Caco-2 (cell line): ENCODE measurements around the gene BMPR1B. TPM values are rescaled to one million over a fixed set of nuclear protein-coding genes. Genes with fewer than 3 reads are reported as not detected.

Experiments
- BruUV-seq: library from RNA; stranded (reverse); fragments of 400-500 nt; replicated peaks from 2 replicates; lab custom pipeline; 2021; lab: Mats Ljungman, UMichigan
- CTCF ChIA-PET: fragments of 300-600 bp; sonication (Branson Sonifier 250); formaldehyde crosslinking; loops from one replicate; lab custom pipeline; 2022; ENCODE audit warnings: antibody characterized with exemption; lab: Charles Lee
- POLR2A ChIA-PET: fragments of 300-600 bp; sonication (Branson Sonifier 250); formaldehyde crosslinking; loops from one replicate; lab custom pipeline; 2022; ENCODE audit warnings: antibody characterized with exemption; lab: Charles Lee
- DNase-seq, 2 experiments: peaks; one replicate each; pipeline versions ENCODE4 v3.0.0 to v3.0.0-alpha.2; 2020 to 2022
- H3K27me3 ChIP-seq: replicated peaks from 2 replicates; pipeline ENCODE4 v1.6.0; 2011; ENCODE audit warnings: low read length; ENCODE audit not compliant: control insufficient read depth, insufficient read depth
- H3K36me3 ChIP-seq: 2 replicates; pipeline ENCODE4 v1.5.1; 2011; ENCODE audit warnings: low read length; ENCODE audit not compliant: control insufficient read depth, insufficient read depth
- H3K4me1 ChIP-seq: fragments of 250-450 bp; sonication (Bioruptor Pico); 2 replicates; pipeline ENCODE4 v1.5.1; 2020; ENCODE audit warnings: mild to moderate bottlenecking
- H3K4me3 ChIP-seq: 2 replicates; pipeline ENCODE4 v1.5.1; 2011; ENCODE audit warnings: low read depth, mild to moderate bottlenecking, control low read depth, low read length
- H3K9me3 ChIP-seq: fragments of 250-450 bp; sonication (Bioruptor Pico); 2 replicates; pipeline ENCODE4 v1.5.1; 2020; ENCODE audit warnings: mild to moderate bottlenecking, moderate library complexity
- H3K27ac Mint-ChIP-seq: one replicate; pipeline ENCODE4 v1.8.0; 2022; ENCODE audit warnings: mixed read lengths; ENCODE audit not compliant: unreplicated experiment
- H3K27me3 Mint-ChIP-seq: one replicate; pipeline ENCODE4 v1.8.0; 2022; ENCODE audit warnings: mixed read lengths; ENCODE audit not compliant: insufficient read depth, unreplicated experiment
- H3K36me3 Mint-ChIP-seq: one replicate; pipeline ENCODE4 v1.8.0; 2022; ENCODE audit warnings: mild to moderate bottlenecking, mixed read lengths; ENCODE audit not compliant: insufficient read depth, unreplicated experiment
- H3K4me1 Mint-ChIP-seq: one replicate; pipeline ENCODE4 v1.8.0; 2022; ENCODE audit warnings: low read depth, mixed read lengths; ENCODE audit not compliant: unreplicated experiment
- H3K4me3 Mint-ChIP-seq: one replicate; pipeline ENCODE4 v1.8.0; 2022; ENCODE audit warnings: mild to moderate bottlenecking, moderate library complexity, mixed read lengths; ENCODE audit not compliant: unreplicated experiment
- H3K9me3 Mint-ChIP-seq: one replicate; pipeline ENCODE4 v1.8.0; 2022; ENCODE audit warnings: mixed read lengths; ENCODE audit not compliant: unreplicated experiment
- intact Hi-C: fragments of 100-400 bp; cut with micrococcal nuclease; formaldehyde crosslinking; loops from one replicate; pipeline ENCODE4 v1.10.0; 2022; ENCODE audit not compliant: unreplicated experiment
- total RNA-seq: library from RNA; stranded (reverse); gene quantifications from 2 replicates; pipeline ENCODE4 v1.2.3, GENCODE V29; 2022
- TF ChIP-seq, protein P1 (sequence below), 2 experiments: fragments of 200-600 bp in 1 of 2; IDR thresholded peaks; 1 replicate in 1 of 2; 2 replicates in 1 of 2; pipeline versions ENCODE4 v1.5.1 to v1.8.0; 2011 to 2022; ENCODE audit warnings: antibody characterized with exemption in 1 of 2, control low read depth in 1 of 2, inconsistent platforms in 1 of 2, low read depth in 1 of 2, low read length in 1 of 2, mild to moderate bottlenecking in 1 of 2, moderate library complexity in 1 of 2; ENCODE audit not compliant: insufficient read depth in 1 of 2, severe bottlenecking in 1 of 2, unreplicated experiment in 1 of 2

The BMPR1B gene
- total RNA-seq, 1 experiment from 2014 or later: 8.7 TPM

DNA sequence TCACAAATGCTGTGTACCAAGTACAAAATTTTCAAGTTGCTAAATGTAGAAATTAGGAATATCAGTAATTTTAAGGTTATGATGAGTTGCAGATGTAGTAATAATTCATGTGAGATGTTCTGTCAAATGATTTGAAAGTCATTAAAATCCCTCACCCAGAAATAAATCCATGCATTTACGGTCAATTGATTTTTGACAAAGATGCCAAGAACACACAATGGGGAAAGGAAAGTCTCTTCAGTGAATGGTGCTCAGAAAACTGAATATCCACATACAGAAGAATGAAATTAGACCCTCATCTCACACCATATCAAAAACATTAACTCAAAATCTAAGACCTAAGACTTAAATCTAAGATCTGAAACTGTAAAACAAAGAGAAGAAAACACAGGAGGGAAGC is 12.9 kb upstream of the BMPR1B start:
- H3K36me3 Mint-ChIP-seq: no peaks in the 10 kb centered on the region
- H3K9me3 ChIP-seq: no peaks in the 10 kb centered on the region
- H3K27me3 ChIP-seq: no peaks in the 10 kb centered on the region
- no TSS peak for BruUV-seq
- no peaks in the 10 kb centered on the region for H3K36me3 ChIP-seq
- H3K4me1 Mint-ChIP-seq: peaks cover 6% of the 10 kb centered on the region
- H3K4me3 ChIP-seq: no peak overlapping the region
- DNase-seq: no peak
- intact Hi-C loops: no loop called here
- no peaks in the 10 kb centered on the region for H3K4me1 ChIP-seq
- no peaks in the 10 kb centered on the region for H3K9me3 Mint-ChIP-seq
- H3K4me3 Mint-ChIP-seq: no peak overlapping the region
- ChIA-PET POLR2A (no interaction called here), CTCF (no interaction called here)
- H3K27me3 Mint-ChIP-seq: no peaks in the 10 kb centered on the region
- no peak overlapping the region for H3K27ac Mint-ChIP-seq
- TF ChIP-seq, protein P1, sequence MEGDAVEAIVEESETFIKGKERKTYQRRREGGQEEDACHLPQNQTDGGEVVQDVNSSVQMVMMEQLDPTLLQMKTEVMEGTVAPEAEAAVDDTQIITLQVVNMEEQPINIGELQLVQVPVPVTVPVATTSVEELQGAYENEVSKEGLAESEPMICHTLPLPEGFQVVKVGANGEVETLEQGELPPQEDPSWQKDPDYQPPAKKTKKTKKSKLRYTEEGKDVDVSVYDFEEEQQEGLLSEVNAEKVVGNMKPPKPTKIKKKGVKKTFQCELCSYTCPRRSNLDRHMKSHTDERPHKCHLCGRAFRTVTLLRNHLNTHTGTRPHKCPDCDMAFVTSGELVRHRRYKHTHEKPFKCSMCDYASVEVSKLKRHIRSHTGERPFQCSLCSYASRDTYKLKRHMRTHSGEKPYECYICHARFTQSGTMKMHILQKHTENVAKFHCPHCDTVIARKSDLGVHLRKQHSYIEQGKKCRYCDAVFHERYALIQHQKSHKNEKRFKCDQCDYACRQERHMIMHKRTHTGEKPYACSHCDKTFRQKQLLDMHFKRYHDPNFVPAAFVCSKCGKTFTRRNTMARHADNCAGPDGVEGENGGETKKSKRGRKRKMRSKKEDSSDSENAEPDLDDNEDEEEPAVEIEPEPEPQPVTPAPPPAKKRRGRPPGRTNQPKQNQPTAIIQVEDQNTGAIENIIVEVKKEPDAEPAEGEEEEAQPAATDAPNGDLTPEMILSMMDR (IDR thresholded peaks at IDR 0.05; ENCODE audit: insufficient read depth in 1 of 2, low read depth in 1 of 2, low read length in 1 of 2, severe bottlenecking in 1 of 2, unreplicated experiment in 1 of 2): no peak

DNA sequence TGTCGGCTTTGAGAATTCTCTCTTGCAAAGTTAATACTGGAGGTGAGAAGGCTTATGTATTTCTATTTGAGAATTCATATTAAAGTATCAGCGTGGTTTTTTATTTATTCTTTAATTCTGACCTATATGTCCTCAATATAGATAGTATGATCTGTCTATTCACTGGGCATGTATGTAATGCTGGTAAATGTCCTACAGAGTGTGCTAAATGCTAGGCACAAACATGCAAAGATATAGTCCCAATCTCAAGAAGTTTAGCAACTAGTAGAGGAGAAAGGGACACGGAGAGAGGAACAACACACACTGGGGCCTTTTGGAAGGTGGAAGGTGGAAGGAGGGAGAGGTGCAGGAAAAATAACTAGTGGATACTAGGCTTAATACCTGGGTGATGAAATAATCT is 11.0 kb upstream of the BMPR1B start:
- H3K36me3 Mint-ChIP-seq: no peaks in the 10 kb centered on the region
- peaks cover 6% of the 10 kb centered on the region for H3K4me1 Mint-ChIP-seq
- no peak overlapping the region for H3K4me3 ChIP-seq
- DNase-seq: no peak
- TF ChIP-seq, protein P1 (IDR thresholded peaks at IDR 0.05; ENCODE audit: insufficient read depth in 1 of 2, low read depth in 1 of 2, low read length in 1 of 2, severe bottlenecking in 1 of 2, unreplicated experiment in 1 of 2): no peak
- H3K9me3 ChIP-seq: no peaks in the 10 kb centered on the region
- H3K4me3 Mint-ChIP-seq: no peak overlapping the region
- H3K4me1 ChIP-seq: no peaks in the 10 kb centered on the region
- H3K27me3 Mint-ChIP-seq: no peaks in the 10 kb centered on the region
- CTCF ChIA-PET: no interaction called here
- intact Hi-C loops: loop anchor here (1.0 kb wide), 1 partner anchor 349 kb away; no protein-coding TSS in a partner anchor
- H3K27ac Mint-ChIP-seq: no peak overlapping the region
- no TSS peak for BruUV-seq
- POLR2A ChIA-PET: no interaction called here
- no peaks in the 10 kb centered on the region for H3K27me3 ChIP-seq
- no peaks in the 10 kb centered on the region for H3K36me3 ChIP-seq
- no peaks in the 10 kb centered on the region for H3K9me3 Mint-ChIP-seq

DNA sequence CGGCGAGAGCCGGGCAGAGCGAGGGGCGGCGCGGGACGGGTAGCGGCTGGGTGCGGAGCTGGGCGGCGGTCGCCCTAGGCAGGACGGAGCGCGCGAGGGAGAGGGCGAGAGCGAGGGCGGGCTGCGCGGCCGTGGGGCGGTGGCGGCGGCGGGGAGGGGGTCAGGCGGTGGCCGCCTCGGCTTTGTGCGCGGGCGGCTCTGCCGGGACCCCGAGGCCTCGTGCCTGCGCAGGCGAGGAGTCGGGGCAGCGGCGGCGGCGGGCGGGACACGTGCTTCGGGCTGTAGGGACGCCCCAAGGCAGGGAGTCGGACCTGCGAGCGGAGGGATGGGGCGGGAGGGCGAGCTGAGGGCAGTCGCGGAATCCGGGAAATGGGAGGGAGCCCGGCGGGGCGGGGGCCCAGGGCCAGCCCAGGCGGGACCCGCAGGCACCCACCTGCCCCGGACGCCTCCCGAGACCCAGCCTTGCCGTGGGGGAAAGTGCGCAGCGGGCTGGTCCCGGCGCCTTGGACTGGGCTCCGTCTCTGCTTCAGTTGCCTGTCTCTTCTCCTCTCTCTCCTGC is 465 bp downstream of the BMPR1B start:
- no peaks in the 10 kb centered on the region for H3K9me3 ChIP-seq
- no peaks in the 10 kb centered on the region for H3K27me3 ChIP-seq
- peak; percentile 45 to 66 for DNase-seq
- peak overlapping the region; percentile 85 for H3K4me3 Mint-ChIP-seq
- H3K36me3 Mint-ChIP-seq: peaks cover 7% of the 10 kb centered on the region
- ChIA-PET CTCF (no interaction called here), POLR2A (no interaction called here)
- peaks cover 5% of the 10 kb centered on the region for H3K27me3 Mint-ChIP-seq
- intact Hi-C loops: loop anchor here (5.0 kb wide), 1 partner anchor 189 kb away; no protein-coding TSS in a partner anchor
- H3K27ac Mint-ChIP-seq: peak overlapping the region; percentile 39
- BruUV-seq: no TSS peak
- H3K9me3 Mint-ChIP-seq: no peaks in the 10 kb centered on the region
- H3K4me1 Mint-ChIP-seq: peaks cover 15% of the 10 kb centered on the region
- no peaks in the 10 kb centered on the region for H3K36me3 ChIP-seq
- H3K4me1 ChIP-seq: no peaks in the 10 kb centered on the region
- TF ChIP-seq, protein P1 (IDR thresholded peaks at IDR 0.05; ENCODE audit: insufficient read depth in 1 of 2, low read depth in 1 of 2, low read length in 1 of 2, severe bottlenecking in 1 of 2, unreplicated experiment in 1 of 2): no peak
- H3K4me3 ChIP-seq: peak overlapping the region; percentile 56
